HepG2 (cell line): ENCODE results near the gene THRB. TPM values are rescaled to one million over a fixed set of nuclear protein-coding genes. Genes with fewer than 3 reads are reported as not detected.

Experiments used
- ASH2L ChIP-seq: fragments of 300-600, 200-600 bp; sonication (generic); IDR thresholded peaks from 2 replicates; pipeline ENCODE4 v1.7.0; 2017; ENCODE audit warnings: low read depth, mild to moderate bottlenecking, moderate library complexity, mixed read lengths, low read length; ENCODE audit not compliant: insufficient read length
- BCL6 ChIP-seq: IDR thresholded peaks from 2 replicates; pipeline ENCODE4 v1.6.1; 2016; ENCODE audit warnings: missing genetic modification reagents, missing compliant biosample characterization
- CREB1 ChIP-seq, 2 experiments: fragments of 450-650 bp in 1 of 2; IDR thresholded peaks; 2 replicates each; pipeline ENCODE4 v1.6.1; 2016 to 2017; ENCODE audit warnings: control low read depth in 1 of 2, mild to moderate bottlenecking in 1 of 2, missing compliant biosample characterization in 1 of 2, missing genetic modification characterization in 1 of 2
- FOXA3 ChIP-seq: IDR thresholded peaks from 2 replicates; pipeline ENCODE4 v1.6.1; 2016; ENCODE audit warnings: missing genetic modification reagents, missing compliant biosample characterization
- GATAD1 ChIP-seq: IDR thresholded peaks from 2 replicates; pipeline ENCODE4 v1.6.1; 2016; ENCODE audit warnings: missing genetic modification reagents, missing compliant biosample characterization
- GATAD2A ChIP-seq: IDR thresholded peaks from 2 replicates; pipeline ENCODE4 v1.6.1; 2016
- GTF2F1 ChIP-seq: fragments of 150-350 bp; IDR thresholded peaks from 2 replicates; pipeline ENCODE4 v1.6.1; 2014; ENCODE audit warnings: low read length
- HMG20A ChIP-seq: IDR thresholded peaks from 2 replicates; pipeline ENCODE4 v1.6.1; 2016; ENCODE audit warnings: borderline replicate concordance
- HNF4G ChIP-seq, 2 experiments: sonication (generic) in 1 of 2; formaldehyde crosslinking in 1 of 2; IDR thresholded peaks; 2 replicates each; pipeline versions ENCODE4 v1.4.0 to v1.6.1; 2011 to 2020; ENCODE audit warnings: borderline replicate concordance in 2 of 2, low read depth in 2 of 2, mild to moderate bottlenecking in 2 of 2, low read length in 1 of 2, missing genetic modification reagents in 1 of 2, moderate library complexity in 1 of 2
- MIER2 ChIP-seq: IDR thresholded peaks from 2 replicates; pipeline ENCODE4 v1.6.1; 2016; ENCODE audit warnings: missing biosample characterization, missing genetic modification reagents
- PHF21A ChIP-seq: sonication (generic); formaldehyde crosslinking; IDR thresholded peaks from 2 replicates; pipeline ENCODE4 v1.5.0; 2020; ENCODE audit warnings: mild to moderate bottlenecking, missing genetic modification reagents
- SAP130 ChIP-seq: IDR thresholded peaks from 2 replicates; pipeline ENCODE4 v1.6.1; 2016; ENCODE audit warnings: low read depth
- SKI ChIP-seq: fragments of 450-650 bp; IDR thresholded peaks from one replicate; pipeline ENCODE4 v1.6.1; 2018; ENCODE audit warnings: mild to moderate bottlenecking; ENCODE audit not compliant: partially characterized antibody
- SOX13 ChIP-seq, 3 experiments: fragments of 450-650 bp in 1 of 3; sonication (generic) in 1 of 3; formaldehyde crosslinking in 1 of 3; IDR thresholded peaks in 2 of 3; conservative IDR thresholded peaks in 1 of 3; 2 replicates each; pipeline versions ENCODE4 v1.5.0 to v1.6.1; 2016 to 2020; ENCODE audit warnings: antibody characterized with exemption in 1 of 3, mild to moderate bottlenecking in 1 of 3, missing compliant biosample characterization in 1 of 3, missing genetic modification reagents in 1 of 3, moderate library complexity in 1 of 3
- SRSF4 ChIP-seq: fragments of 200-400 bp; formaldehyde crosslinking; IDR thresholded peaks from one replicate; pipeline ENCODE4 v1.6.1; 2018; ENCODE audit warnings: mild to moderate bottlenecking, low read depth, low read length, moderate library complexity; ENCODE audit not compliant: poor library complexity, severe bottlenecking
- TGIF2 ChIP-seq: IDR thresholded peaks from 2 replicates; pipeline ENCODE4 v1.6.1; 2016; ENCODE audit warnings: control low read depth, missing compliant biosample characterization
- TMF1 ChIP-seq: sonication (generic); formaldehyde crosslinking; IDR thresholded peaks from 2 replicates; pipeline ENCODE4 v1.8.1; 2022; ENCODE audit warnings: low read depth, missing genetic modification reagents
- ZMYM2 ChIP-seq: sonication (generic); formaldehyde crosslinking; IDR thresholded peaks from 2 replicates; pipeline ENCODE4 v1.8.0; 2022; ENCODE audit warnings: mild to moderate bottlenecking, missing genetic modification reagents
- polyA plus RNA-seq, 8 experiments: library from polyadenylated mRNA; depleted of rRNA in 3 of 8; stranded (reverse) in 7 of 8; unstranded in 1 of 8; fragments of >200 nt; fragmentation: Illumina TruSeq in 4 of 8; extraction: Trizol in 4 of 8; gene quantifications; 2 replicates each; pipeline versions ENCODE4 v1.2.1 to v1.2.3, GENCODE V29; 2011 to 2016; ENCODE audit warnings: low read depth in 4 of 8, missing spikeins in 1 of 8, mixed read lengths in 1 of 8; ENCODE audit not compliant: insufficient read depth in 1 of 8
- total RNA-seq, 5 experiments: library from RNA; depleted of rRNA; stranded (reverse); fragments of >200 nt; fragmentation: Illumina TruSeq; extraction: Trizol; gene quantifications; 2 replicates each; pipeline ENCODE4 v1.2.3, GENCODE V29; 2016; ENCODE audit warnings: low read depth in 1 of 5
- TF ChIP-seq, protein P1 (sequence below): sonication (generic); formaldehyde crosslinking; IDR thresholded peaks from 2 replicates; pipeline ENCODE4 v1.5.0; 2020; ENCODE audit warnings: mild to moderate bottlenecking, missing genetic modification reagents, borderline replicate concordance
- TF ChIP-seq, protein P2 (sequence below): sonication (generic); formaldehyde crosslinking; IDR thresholded peaks from 2 replicates; pipeline ENCODE4 v1.8.1; 2023; ENCODE audit warnings: missing genetic modification reagents, mild to moderate bottlenecking, borderline replicate concordance
- TF ChIP-seq, protein P3 (sequence below): sonication (generic); formaldehyde crosslinking; IDR thresholded peaks from 2 replicates; pipeline ENCODE4 v1.4.0; 2020; ENCODE audit warnings: missing genetic modification reagents
- TF ChIP-seq, protein P4 (sequence below): sonication (generic); formaldehyde crosslinking; conservative IDR thresholded peaks from 2 replicates; pipeline ENCODE4 v1.4.0; 2020; ENCODE audit warnings: mild to moderate bottlenecking, missing genetic modification reagents, moderate library complexity

The THRB gene
- total and polyA plus RNA-seq, 2 of the 13 experiments (the other 11 are each of a cell fraction or from before 2014, with no cell fraction given), result 4.7 to 22.7 TPM

DNA sequence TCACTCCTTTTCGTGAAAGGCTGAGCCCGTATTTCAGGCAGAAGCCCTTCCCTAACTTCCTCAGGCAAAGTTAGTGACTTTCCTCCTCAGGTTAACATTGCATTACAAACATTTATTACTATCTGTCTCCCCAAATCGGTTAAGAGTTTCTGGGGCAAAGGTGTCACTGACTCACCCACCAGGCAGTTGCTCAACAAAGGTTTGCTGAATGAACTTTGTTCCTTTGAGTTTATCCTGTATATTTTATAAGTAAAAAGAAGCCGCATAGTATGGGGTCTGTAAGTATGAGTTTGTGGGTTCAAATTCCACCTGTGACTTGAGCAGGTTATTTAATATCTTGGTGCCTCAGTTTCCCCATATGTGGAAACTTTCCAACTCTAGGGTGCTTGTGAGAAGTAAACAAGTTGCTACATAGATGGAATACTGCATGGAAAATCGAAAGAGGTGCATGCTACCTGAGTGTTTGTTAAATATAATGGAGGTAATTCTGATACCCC is 177.7 kb downstream of the THRB start (continued):
- no peak for TF ChIP-seq TMF1 (CRISPR knock-in tag)
- TF ChIP-seq SKI, result peak; percentile 27
- TF ChIP-seq PHF21A (CRISPR knock-in tag), result peak; percentile 43; the same call in 1 of the 2 replicates
- TF ChIP-seq GATAD1 (CRISPR knock-in tag), result no peak
- TF ChIP-seq HNF4G (IDR thresholded peaks at IDR 0.05; ENCODE audit: borderline replicate concordance, low read depth, low read length), result peak; percentile 76
- peak; percentile 38; the same call in 1 of the 2 replicates for TF ChIP-seq HNF4G (CRISPR knock-in tag; IDR thresholded peaks at IDR 0.05; ENCODE audit: borderline replicate concordance, low read depth)
- peak; percentile 73 for TF ChIP-seq ASH2L
- 0 out of 2 replicates have a peak, but pooled peaks have one; percentile 20 for TF ChIP-seq BCL6 (CRISPR knock-in tag)
- TF ChIP-seq, protein P1, sequence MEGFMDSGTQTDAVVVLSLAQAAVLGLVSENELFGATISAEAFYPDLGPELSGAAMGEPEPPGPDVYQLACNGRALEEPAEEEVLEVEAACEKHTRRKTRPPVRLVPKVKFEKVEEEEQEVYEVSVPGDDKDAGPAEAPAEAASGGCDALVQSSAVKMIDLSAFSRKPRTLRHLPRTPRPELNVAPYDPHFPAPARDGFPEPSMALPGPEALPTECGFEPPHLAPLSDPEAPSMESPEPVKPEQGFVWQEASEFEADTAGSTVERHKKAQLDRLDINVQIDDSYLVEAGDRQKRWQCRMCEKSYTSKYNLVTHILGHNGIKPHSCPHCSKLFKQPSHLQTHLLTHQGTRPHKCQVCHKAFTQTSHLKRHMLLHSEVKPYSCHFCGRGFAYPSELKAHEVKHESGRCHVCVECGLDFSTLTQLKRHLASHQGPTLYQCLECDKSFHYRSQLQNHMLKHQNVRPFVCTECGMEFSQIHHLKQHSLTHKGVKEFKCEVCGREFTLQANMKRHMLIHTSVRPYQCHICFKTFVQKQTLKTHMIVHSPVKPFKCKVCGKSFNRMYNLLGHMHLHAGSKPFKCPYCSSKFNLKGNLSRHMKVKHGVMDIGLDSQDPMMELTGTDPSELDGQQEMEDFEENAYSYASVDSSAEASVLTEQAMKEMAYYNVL (CRISPR knock-in tag), result no peak
- peak; percentile 43 for TF ChIP-seq FOXA3 (CRISPR knock-in tag)
- no peak for TF ChIP-seq ZMYM2 (CRISPR knock-in tag)
- TF ChIP-seq, protein P2, sequence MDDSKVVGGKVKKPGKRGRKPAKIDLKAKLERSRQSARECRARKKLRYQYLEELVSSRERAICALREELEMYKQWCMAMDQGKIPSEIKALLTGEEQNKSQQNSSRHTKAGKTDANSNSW (CRISPR knock-in tag), result no peak
- no peak for TF ChIP-seq CREB1 (IDR thresholded peaks at IDR 0.05)
- peak; percentile 52 for TF ChIP-seq CREB1 (CRISPR knock-in tag; IDR thresholded peaks at IDR 0.05)
- TF ChIP-seq GATAD2A, result peak; percentile 91
- TF ChIP-seq, protein P3, sequence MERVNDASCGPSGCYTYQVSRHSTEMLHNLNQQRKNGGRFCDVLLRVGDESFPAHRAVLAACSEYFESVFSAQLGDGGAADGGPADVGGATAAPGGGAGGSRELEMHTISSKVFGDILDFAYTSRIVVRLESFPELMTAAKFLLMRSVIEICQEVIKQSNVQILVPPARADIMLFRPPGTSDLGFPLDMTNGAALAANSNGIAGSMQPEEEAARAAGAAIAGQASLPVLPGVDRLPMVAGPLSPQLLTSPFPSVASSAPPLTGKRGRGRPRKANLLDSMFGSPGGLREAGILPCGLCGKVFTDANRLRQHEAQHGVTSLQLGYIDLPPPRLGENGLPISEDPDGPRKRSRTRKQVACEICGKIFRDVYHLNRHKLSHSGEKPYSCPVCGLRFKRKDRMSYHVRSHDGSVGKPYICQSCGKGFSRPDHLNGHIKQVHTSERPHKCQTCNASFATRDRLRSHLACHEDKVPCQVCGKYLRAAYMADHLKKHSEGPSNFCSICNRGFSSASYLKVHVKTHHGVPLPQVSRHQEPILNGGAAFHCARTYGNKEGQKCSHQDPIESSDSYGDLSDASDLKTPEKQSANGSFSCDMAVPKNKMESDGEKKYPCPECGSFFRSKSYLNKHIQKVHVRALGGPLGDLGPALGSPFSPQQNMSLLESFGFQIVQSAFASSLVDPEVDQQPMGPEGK (CRISPR knock-in tag), result no peak
- TF ChIP-seq TGIF2, result no peak
- no peak for TF ChIP-seq SOX13 (IDR thresholded peaks at IDR 0.05)
- TF ChIP-seq SOX13 (CRISPR knock-in tag; conservative IDR thresholded peaks at IDR 0.05 in 1 of 2, IDR thresholded peaks at IDR 0.05 in 1 of 2), result peak in 1 of 2 experiments; percentile 65; a peak in 1 of 4 replicates
- TF ChIP-seq MIER2 (CRISPR knock-in tag), result no peak
- TF ChIP-seq HMG20A (CRISPR knock-in tag), result peak; percentile 78; the same call in 1 of the 2 replicates
- TF ChIP-seq SAP130, result peak; percentile 40; the same call in 1 of the 2 replicates
- TF ChIP-seq, protein P4, sequence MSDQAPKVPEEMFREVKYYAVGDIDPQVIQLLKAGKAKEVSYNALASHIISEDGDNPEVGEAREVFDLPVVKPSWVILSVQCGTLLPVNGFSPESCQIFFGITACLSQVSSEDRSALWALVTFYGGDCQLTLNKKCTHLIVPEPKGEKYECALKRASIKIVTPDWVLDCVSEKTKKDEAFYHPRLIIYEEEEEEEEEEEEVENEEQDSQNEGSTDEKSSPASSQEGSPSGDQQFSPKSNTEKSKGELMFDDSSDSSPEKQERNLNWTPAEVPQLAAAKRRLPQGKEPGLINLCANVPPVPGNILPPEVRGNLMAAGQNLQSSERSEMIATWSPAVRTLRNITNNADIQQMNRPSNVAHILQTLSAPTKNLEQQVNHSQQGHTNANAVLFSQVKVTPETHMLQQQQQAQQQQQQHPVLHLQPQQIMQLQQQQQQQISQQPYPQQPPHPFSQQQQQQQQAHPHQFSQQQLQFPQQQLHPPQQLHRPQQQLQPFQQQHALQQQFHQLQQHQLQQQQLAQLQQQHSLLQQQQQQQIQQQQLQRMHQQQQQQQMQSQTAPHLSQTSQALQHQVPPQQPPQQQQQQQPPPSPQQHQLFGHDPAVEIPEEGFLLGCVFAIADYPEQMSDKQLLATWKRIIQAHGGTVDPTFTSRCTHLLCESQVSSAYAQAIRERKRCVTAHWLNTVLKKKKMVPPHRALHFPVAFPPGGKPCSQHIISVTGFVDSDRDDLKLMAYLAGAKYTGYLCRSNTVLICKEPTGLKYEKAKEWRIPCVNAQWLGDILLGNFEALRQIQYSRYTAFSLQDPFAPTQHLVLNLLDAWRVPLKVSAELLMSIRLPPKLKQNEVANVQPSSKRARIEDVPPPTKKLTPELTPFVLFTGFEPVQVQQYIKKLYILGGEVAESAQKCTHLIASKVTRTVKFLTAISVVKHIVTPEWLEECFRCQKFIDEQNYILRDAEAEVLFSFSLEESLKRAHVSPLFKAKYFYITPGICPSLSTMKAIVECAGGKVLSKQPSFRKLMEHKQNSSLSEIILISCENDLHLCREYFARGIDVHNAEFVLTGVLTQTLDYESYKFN (CRISPR knock-in tag), result peak; percentile 82
- TF ChIP-seq GTF2F1, result no peak
- TF ChIP-seq SRSF4, result no peak
